Measurements from ENCODE around the gene RPS2. TPM values are rescaled to one million over a fixed set of nuclear protein-coding genes. Genes with fewer than 3 reads are reported as not detected.
"Not testable (repeated sequence)": the region's sequence is repeated elsewhere in the genome, so short reads cannot be mapped to it uniquely, and the experiment has no call there.

The RPS2 gene
- polyA plus RNA-seq, 4 donors, result 1,831 to 2,075 (median 1,960) TPM

DNA sequence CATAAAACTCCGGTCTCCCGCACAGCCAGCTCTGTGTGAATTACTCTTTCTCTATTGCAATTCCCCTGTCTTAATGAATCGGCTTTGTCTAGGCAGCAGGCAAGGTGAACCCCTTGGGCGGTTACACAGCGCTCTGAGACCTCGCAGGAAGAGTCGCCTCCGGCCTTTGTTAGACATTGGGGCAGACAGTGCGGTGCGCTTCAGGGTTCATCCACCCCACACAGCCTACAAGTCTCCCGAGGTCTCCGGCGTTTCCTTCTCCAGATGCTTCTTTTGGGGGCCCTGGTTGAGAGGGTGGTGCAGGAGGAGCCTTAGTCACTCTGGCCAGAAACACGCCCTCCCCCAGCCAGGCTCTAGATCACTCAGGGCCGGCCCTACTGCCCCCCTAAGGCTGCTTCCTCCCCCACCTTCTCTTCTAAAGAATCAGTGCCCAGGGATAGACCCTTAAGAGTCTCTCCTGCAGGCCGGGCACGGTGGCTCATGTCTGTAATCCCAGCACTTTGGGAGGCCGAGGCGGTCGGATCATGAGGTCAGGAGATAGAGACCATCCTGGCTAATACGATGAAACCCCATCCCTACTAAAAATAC lies 19.9 kb downstream of the RPS2 start:
- no peak for DNase-seq (ENCODE audit: low read depth in 4 of 4, low spot score in 3 of 4)

DNA sequence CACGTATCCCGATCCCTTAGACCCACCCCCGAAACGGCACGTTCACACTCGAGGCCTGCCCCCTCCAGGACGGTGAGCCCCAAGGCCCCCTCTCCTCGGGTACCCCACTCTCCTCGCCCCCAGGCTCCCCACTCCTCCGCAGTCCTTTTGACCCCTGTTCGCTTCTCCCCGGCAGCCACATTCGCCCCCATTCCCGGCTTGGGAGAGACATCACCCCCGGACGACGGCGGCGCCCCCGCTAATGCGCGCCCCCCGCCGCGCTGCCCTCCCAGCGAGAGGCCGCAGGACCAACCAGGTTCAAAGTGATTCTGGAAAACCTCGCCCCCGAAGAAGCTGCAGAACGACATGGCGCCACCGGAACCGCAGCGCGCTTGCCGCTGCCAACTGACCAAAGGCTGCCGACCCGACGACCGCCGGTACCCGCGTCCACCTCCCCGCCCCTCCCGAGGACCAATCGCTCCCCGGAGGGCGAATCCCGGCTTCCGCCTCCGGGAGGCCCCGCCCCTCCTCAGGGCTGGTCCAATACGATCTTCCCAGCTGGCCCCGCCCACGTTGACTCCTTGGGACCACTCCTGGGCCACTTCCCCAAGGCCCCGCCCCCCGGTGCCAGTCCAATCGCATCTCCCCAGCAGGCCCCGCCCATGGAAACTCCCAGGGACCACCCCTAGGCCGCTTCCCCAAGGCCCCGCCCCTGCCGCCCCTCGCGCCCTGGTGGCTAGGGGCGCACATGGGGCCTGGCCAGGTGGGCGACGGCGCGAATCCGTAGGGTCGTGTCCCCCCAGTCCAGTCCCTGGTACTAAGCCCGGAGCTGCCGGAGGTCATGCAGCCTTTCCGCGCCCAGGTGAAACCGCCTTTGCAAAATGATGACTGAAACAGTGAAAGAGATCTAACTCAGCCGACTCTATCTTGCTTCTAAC lies 21.6 kb downstream of the RPS2 start, which contains the start of gene MSRB1:
MSRB1 (minus strand) TSS at position 390 of the 917 bp plus-strand sequence; CDS start at position 347, 43 bp downstream.
- DNase-seq (ENCODE audit: low read depth in 4 of 4, low spot score in 3 of 4), result peak; percentile 94 to 98 (median 98)

DNA sequence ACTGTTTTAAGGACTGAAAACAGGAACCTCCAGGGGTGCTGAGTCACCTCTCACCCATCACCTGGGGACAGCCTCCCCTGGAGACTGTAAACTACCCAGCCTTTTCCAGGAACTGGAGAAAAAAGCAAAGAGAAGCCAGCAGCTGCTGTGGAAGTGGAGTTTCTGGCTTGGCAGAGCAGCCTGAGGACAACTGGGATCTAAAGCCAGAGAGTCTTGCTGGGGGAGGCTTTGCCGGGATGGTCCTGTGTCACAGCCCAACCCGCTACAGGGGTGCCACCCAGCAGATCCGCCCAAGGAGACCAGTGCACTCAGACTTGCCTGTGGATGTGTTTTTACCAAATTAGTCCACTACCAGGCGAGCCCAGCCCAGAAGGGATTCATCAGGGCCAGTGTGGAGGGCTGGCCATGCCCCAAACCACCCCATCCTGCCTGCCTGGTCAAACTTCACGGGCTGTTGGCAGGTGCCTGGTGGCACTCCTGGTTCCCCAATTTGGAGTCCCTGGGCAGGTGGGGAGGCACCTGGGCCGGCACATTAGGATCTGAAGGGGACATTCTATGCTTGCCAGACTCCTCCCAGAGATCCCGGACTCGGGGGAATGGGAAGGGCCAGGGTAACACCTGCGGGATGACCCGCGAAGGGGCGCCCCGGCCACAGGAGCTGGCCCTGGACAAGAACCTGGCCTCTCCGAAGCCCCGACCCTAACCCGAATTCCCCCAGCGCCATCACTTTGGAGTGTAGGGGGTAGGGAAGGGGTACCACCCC lies 22.4 kb downstream of the RPS2 start:
- no peak for DNase-seq (ENCODE audit: low read depth in 4 of 4, low spot score in 3 of 4)

DNA sequence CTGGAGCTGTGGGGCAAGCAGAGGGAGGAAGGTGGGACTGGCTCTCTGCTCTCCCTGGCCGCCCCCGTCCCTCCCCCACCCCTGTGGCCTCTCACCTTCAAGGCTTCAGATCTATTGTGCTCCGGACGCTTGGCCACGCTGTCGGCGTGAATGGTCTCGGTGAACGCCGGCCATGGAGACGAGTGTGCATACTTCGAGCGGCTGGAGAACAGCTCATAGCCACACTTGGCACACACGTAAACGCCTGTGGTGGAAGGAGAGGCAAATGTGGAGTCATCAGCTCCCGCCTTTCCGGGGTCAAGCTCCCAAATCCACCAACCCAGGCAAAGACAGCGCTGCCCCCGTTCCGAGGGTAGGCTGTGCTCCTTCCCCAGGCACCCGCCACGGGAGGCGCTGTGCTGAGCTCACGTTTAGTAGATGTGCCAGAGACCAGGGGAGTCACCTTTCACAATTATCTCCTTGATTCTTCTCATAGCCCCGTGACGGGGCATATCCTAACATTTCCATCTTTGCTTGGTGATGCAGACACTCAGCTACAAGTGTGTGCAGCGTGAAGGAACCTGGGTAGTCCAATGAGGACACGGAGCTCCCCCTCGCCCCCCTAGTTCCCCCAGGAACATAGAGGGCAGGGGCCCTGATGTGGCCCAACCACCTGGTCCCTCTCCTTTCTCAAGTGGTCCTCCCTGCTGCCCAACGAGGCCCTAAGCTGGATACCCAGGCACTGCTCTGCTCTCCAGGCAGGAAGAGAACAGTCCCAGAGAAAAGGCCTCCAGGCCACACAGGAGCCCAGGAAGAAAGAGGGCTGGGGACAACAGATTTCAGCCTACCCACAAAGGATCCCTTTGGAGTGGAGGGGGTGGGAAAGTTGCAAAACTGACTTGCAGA lies 23.2 kb downstream of the RPS2 start:
- DNase-seq (ENCODE audit: low read depth in 4 of 4, low spot score in 3 of 4), result no peak

DNA sequence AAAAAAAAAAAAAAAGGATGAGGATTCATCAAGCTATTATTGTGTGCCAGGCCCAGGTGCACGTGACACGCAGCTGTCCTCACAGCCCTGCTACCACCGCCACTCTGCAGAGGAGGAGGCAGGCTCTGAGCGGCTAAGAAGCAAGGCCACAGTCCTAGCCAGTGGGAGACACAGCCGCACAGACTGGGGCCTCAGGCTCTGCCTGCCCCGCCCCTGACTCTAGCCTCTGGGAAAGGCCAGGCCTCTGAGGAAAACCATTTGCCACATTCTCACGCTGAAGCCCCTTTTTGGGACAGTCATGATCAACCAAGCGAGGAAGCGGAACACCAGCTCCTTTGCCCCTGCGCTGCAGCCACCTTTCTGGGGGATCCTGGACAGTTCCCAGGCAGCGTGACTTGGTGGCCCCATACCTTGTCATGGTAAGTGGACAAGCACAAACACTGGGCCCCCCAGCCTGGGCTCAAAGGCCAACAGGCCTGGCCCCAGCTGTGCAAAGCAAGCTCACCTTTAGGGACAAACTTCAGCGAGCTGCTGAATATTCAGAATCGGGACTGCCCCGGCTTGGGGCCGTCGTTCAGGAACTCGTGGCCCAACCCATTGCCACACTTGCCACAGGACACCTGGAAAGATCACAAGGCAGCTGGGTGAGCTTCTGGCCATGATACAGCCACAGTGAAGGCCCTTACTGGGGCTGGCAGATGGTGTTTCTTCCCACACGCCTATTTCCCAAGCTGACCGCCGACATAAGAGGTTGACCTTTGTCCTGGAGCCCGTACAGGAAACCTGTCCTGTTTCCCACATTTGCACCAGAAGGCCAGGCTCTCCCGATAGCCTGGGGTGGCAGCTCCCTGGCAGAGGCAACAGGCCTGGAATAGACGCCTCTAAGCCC lies 24.1 kb downstream of the RPS2 start:
- no peak for DNase-seq (ENCODE audit: low read depth in 4 of 4, low spot score in 3 of 4)

DNA sequence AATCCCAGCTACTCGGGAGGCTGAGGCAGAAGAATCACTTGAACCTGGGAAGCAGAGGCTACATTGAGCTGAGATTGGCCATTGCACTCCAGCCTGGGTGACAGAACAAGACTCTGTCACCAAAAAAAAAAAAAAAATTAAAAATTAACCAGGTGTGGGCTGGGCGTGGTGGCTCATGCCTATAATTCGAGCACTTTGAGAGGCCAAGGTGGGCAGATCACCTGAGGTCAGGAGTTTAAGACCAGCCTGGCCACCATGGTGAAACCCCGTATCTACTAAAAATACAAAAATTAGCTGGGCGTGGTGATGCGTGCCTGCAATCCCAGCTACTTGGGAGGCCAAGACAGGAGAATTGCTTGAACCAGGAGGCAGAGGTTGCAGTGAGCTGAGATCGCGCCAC lies 24.8 kb downstream of the RPS2 start:
- not testable (repeated sequence) for DNase-seq (ENCODE audit: low read depth in 4 of 4, low spot score in 3 of 4)

DNA sequence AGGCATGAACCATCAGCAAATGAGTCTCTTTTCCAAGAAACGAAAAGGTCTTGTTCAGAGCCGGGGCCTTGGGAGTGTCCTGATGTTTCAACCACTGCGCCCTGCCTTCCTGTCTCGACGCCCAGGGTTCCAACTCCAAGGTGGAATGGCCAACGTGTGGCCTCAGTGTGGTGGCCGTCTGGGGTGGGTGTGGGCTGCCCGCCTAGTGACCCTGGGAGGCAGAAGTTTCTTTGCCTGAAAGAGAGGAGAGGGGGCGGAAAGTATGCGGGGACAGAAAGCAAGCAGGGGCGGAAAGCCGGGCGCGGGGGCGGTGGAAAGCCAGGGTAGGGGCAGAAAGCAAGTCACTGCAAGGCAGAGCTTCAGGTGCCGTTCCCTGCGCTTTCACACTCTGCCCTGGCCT lies 25.7 kb downstream of the RPS2 start:
- no peak for DNase-seq (ENCODE audit: low read depth in 4 of 4, low spot score in 3 of 4)

DNA sequence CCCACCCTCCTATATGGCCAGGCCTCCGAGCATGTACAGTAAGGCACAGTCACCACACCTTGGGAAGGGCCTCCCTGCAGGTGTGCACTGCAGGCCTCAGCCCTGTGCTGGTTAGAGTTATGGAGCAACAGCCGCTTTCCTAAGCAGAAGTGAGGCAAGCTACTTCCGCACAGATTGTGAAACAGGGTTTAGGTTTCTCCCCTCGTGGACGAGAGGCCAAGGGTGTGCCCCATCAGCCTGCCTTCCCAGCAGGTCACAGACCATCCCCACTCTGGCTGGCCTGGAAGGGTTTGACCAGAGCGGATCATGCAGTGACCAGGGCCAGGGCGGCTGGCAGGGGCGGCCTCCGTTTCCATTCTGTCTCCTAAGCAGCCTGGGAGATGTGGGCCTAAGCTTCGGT lies 26.3 kb downstream of the RPS2 start:
- no peak for DNase-seq (ENCODE audit: low read depth in 4 of 4, low spot score in 3 of 4)

DNA sequence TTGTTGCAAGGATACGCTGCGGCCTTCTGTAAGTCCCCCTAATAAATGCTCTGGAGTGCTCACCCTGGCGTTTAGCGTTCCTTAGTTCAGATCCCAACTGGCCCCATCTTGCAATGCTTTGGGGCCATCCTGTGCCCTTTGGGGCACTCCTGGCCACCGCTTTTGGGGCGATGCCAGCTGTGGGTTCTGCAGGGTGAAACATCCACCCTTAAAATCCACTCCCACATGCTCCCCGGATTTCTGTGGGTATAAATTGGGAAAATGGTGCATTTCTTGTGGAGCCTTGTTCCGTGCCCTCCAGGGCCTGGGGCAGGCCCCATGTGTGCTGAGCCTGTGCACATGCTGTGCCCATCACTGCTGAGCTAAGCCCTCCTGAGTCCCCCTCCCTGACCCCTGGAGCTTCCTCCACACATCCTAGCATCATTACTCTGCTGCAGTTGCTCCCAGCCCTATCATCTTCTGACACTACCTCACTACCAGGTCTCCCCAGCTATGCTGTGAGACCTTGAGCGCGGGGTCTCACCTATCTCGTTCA lies 27.6 kb downstream of the RPS2 start:
- no peak for DNase-seq (ENCODE audit: low read depth in 4 of 4, low spot score in 3 of 4)

DNA sequence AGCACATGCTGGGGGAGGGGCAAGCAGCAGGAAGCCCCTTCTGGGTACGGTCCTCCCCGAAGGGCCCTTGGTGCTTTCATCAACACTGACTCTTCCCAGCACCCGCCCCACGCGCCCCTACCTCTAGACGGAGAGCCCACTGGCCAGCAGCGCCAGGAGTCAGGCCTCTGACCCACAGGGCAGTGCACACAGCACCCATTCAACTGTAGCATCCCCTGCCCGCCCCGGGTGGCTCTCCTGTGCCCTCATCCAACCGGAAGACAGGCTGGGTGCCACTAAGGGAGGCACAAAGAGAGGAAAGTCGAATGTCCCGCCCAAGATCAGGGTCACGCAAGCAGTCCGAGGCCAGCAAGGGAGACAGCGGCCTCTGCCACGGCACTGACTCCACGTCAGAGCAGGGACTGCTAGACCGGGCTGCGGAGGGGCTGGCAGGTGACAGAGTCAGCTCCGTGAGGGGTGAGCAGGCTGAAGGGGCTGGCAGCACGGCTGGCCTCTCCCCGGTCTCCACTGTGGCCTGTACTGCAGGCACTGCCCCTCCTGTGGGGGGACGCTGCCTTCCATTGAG lies 31.4 kb downstream of the RPS2 start:
- no peak for DNase-seq (ENCODE audit: low read depth in 4 of 4, low spot score in 3 of 4)

DNA sequence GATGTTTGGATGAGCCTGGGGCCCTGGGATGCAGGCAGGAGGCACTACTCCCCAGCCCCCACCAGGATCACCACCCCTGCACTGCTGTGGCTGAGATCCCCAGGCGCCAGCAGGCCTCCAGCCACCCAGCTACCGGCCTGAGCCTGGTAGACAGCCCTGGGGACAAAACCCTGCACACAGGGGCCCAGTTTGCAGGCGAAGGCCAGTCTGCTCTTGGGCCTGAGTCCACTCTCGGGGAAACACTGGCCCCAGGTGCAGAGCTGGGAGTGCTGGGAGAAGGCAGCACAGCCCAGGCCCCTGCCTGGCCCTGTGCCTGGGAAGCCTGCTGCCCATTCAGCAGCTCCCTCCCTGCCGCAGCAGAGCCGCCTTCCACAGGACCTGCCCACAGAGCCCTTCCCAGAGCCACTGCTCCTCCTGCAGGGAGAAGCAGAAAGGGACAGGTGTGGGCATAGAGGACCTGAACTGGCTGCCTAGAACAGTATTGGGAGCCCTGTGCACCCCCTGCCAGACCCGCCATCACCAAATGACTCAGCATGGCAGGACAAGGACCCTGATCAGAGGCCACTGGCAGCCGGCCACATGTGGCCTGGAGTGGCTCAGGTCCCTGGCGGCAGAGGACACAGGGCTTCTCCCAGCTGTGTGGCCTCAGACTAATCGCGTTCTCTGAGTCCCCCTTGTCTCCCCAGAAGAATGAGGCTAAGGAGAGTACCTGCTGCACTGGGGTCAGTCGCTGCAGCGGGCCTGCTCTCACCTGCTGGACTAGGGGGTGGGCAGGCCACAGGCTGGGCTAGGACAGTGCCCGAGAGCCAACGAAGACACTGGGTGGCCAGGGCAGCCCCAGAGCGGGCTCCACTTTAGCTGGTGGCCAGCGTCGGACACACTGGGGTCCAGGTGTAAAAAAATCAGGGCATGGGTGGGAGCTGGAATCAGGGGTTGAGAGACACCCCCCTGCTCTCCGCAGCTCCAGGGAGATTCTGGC lies 32.3 kb downstream of the RPS2 start:
- DNase-seq (ENCODE audit: low read depth in 4 of 4, low spot score in 3 of 4), result no peak

DNA sequence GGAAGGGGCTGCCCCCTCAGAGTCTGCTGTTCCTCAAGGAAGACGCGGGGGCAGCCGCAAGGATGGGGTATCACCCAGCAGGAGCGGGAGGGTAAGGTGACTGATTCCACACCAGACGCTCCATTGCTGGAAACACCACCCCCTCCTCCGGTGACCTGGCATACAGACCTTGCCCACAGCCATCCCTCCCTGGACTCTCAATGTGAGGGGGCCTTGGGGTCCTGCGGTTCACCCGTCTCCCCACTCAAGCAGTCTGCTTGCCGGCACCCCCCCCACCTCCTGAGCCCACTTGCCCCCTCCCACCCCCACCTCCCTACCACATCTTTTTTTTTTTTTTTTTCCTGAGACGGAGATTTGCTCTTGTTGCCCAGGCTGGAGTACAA lies 34.3 kb downstream of the RPS2 start:
- no peak for DNase-seq (ENCODE audit: low read depth in 4 of 4, low spot score in 3 of 4)

DNA sequence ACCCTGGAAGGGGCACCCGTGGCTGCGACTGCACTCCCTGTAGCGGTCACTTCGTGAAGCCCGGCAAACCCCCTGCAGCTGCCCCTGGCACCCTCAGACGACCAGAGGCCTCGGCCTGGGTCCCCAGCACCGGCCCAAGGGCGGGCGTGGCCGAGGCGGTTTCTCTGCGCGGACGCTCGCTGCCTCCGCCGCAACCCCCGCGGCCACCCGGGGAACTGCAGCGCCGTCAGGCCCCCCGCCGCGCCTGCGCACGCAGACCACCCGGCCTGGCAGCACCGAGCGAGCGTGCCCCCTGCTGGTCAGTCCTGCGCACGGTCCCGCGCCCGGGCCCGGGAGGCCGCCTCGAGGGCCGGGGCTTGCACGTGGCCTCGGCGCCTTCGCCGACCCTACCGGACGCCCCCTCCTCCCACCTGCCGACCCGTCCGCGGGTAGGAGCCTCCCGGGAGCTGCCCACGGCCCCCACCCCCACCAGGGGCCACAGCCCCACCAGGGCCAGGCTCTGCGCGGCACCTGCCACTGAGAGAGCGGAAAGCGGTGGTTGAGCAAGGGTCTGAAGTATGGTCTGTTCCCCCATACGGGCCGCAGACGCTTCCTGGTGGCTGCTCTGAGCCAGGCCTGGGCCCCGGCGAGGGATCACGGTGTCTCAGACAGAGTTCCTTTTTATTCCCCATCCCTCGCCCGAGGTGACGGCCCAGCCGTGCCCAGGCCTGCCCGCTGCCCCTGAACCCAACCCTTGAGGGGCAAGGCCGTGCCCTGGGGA lies 34.9 kb downstream of the RPS2 start:
- DNase-seq (ENCODE audit: low read depth in 4 of 4, low spot score in 3 of 4), result peak; percentile 61 to 70 (median 67)

DNA sequence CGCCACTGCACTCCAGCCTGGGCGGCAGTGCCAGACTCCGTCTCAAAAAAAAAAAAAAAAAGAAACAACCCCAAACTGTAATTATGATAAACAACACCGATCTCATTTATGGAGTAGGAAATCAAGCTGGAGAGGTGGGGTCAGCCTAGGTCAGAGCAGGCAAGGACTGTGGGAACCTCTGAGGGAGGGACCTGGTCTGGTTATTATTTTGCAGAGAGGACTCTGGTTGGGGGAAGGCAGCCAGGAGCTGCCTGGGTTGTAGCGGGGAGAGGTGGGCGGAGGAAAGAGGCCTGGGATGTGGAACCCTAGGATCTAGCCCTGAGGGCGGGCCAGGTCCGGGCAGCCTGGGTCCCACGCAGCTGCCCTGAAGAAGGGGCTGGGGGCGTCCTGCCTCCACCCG lies 35.5 kb downstream of the RPS2 start:
- DNase-seq (ENCODE audit: low read depth in 4 of 4, low spot score in 3 of 4), result no peak

DNA sequence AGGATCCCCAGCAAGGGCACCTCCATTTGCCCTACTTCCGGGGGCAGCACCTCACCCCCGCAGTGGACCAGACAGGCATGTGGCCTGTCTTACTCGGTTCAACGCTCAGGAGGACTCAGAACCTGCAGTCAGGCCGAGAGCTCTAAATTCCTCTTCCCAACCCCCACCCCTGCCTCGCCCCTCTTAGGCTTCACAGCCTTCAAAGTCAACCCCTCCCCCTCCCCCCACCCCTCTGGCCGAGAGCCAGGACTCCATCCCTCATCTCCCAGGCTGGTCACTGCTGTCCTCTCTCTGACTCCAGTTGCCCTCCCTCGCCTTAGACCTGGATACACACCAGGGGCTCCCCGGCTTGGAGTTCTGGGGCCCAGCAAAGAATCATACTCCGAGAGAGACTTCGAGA lies 38.4 kb downstream of the RPS2 start:
- DNase-seq (ENCODE audit: low read depth in 4 of 4, low spot score in 3 of 4), result no peak

DNA sequence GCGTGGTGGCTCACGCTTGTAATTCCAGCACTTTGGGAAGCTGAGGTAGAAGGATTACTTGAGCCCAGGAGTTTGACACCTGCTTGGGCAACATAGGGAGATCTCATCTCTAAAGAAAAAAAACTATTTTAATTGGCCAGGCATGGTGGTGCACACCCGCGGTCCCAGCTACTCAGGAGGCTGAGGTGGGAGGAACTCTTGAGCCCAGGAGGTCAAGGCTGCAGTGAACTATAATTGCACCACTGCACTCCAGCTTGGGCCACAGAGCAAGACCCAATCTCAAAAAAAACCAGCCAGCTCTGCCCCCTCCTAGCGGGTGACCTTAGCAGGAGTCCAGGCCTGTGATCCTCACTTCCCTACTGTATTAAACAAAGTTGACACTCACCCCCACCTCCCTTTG lies 40.5 kb downstream of the RPS2 start:
- DNase-seq (ENCODE audit: low read depth in 4 of 4, low spot score in 3 of 4), result no peak
